HepG2 (cell line): Measurements from ENCODE around the gene GRID1. TPM values are rescaled to one million over a fixed set of nuclear protein-coding genes. Genes with fewer than 3 reads are reported as not detected.

ENCODE experiments used
- ATAC-seq: fragments of 200-7000 bp; cut with Tn5 transposase; 3 replicates; pipeline ENCODE4 v1.9.1; 2020; ENCODE audit warnings: mild to moderate bottlenecking, moderate library complexity
- BruUV-seq: library from RNA; stranded (reverse); fragments of 400-500 nt; replicated peaks from 2 replicates; lab custom pipeline; 2021; lab: Mats Ljungman, UMichigan
- CTCF ChIA-PET: fragments of 300-600 bp; formaldehyde crosslinking; extraction: SDS; loops from one replicate; lab custom pipeline; 2021; ENCODE audit warnings: low total read pairs, inconsistent platforms, low intra/inter-chr PET ratio; lab: Yijun Ruan, JAX
- POLR2A ChIA-PET: fragments of 350-600 bp; sonication (Branson Sonifier 250); formaldehyde crosslinking; loops from one replicate; lab custom pipeline; 2020; ENCODE audit warnings: antibody characterized with exemption, inconsistent platforms; lab: Yijun Ruan, JAX
- DNase-seq: peaks from one replicate; pipeline ENCODE4 v3.0.0-alpha.2; 2015; ENCODE audit warnings: low spot score
- FAIRE-seq: peaks from 3 replicates; lab custom pipeline; 2011; peaks lifted over from hg19 to GRCh38; lab: Jason Lieb, UNC
- H2AFZ ChIP-seq: one replicate; pipeline ENCODE4 v1.6.1; 2011; ENCODE audit warnings: low read length, inconsistent platforms
- H3K27ac ChIP-seq: fragments of 300-600 bp; 3 replicates; pipeline ENCODE4 v1.8.0; 2011; ENCODE audit warnings: mixed run types, mild to moderate bottlenecking, mixed read lengths, low read length, inconsistent platforms; ENCODE audit not compliant: insufficient read depth; ENCODE audit errors: extremely low read length
- H3K27me3 ChIP-seq, 2 experiments: fragments of 200-600 bp in 1 of 2; 2 replicates in 1 of 2; 3 replicates in 1 of 2; pipeline versions ENCODE4 v1.6.0 to v1.8.0; 2011; ENCODE audit warnings: low read length in 2 of 2, mild to moderate bottlenecking in 2 of 2, moderate library complexity in 2 of 2, inconsistent platforms in 1 of 2; ENCODE audit not compliant: insufficient read depth in 2 of 2, control insufficient read depth in 1 of 2
- H3K36me3 ChIP-seq, 2 experiments: fragments of 200-600 bp in 1 of 2; replicated peaks in 1 of 2; 2 replicates in 1 of 2; 3 replicates in 1 of 2; pipeline versions ENCODE4 v1.5.1 to v1.8.0; 2011; ENCODE audit warnings: low read length in 2 of 2, inconsistent platforms in 1 of 2; ENCODE audit not compliant: insufficient read depth in 2 of 2, control insufficient read depth in 1 of 2
- H3K4me1 ChIP-seq: 2 replicates; pipeline ENCODE4 v1.5.1; 2012; ENCODE audit warnings: low read length, inconsistent platforms; ENCODE audit not compliant: insufficient read depth
- H3K4me2 ChIP-seq: 2 replicates; pipeline ENCODE4 v1.6.0; 2011; ENCODE audit warnings: low read depth, low read length, inconsistent platforms
- H3K4me3 ChIP-seq, 3 experiments: fragments of 200-600 bp in 1 of 3; sonication (generic), shearing (Covaris generic) in 1 of 3; replicated peaks in 1 of 3; 2 replicates each; pipeline ENCODE4 v1.5.1; 2011 to 2016; ENCODE audit warnings: low read length in 3 of 3, inconsistent platforms in 2 of 3, low read depth in 2 of 3, mild to moderate bottlenecking in 2 of 3, control low read depth in 1 of 3, mixed read lengths in 1 of 3; ENCODE audit not compliant: insufficient read depth in 1 of 3
- H3K79me2 ChIP-seq: one replicate; pipeline ENCODE4 v1.6.1; 2011; ENCODE audit warnings: low read length, inconsistent platforms; ENCODE audit not compliant: insufficient read depth
- H3K9ac ChIP-seq: 2 replicates; pipeline ENCODE4 v1.6.0; 2011; ENCODE audit warnings: mild to moderate bottlenecking, low read depth, low read length, inconsistent platforms; ENCODE audit not compliant: insufficient read depth
- H3K9me3 ChIP-seq: 2 replicates; pipeline ENCODE4 v1.5.1; 2012; ENCODE audit warnings: mild to moderate bottlenecking, low read length
- H4K20me1 ChIP-seq: 2 replicates; pipeline ENCODE4 v1.6.0; 2011; ENCODE audit warnings: inconsistent platforms, mild to moderate bottlenecking, low read length, moderate library complexity; ENCODE audit not compliant: insufficient read depth
- ATAD3A ChIP-seq: sonication (generic); formaldehyde crosslinking; IDR thresholded peaks from 2 replicates; pipeline ENCODE4 v1.4.0; 2020; ENCODE audit warnings: missing genetic modification reagents
- CAMTA2 ChIP-seq: sonication (generic); formaldehyde crosslinking; IDR thresholded peaks from 2 replicates; pipeline ENCODE4 v1.4.0; 2020; ENCODE audit warnings: mild to moderate bottlenecking, missing genetic modification reagents, borderline replicate concordance
- FOSL2 ChIP-seq: sonication (generic); formaldehyde crosslinking; IDR thresholded peaks from 2 replicates; pipeline ENCODE4 v1.4.0; 2020; ENCODE audit warnings: missing genetic modification reagents
- MATR3 ChIP-seq: sonication (generic); formaldehyde crosslinking; IDR thresholded peaks from 2 replicates; pipeline ENCODE4 v1.4.0; 2020; ENCODE audit warnings: missing genetic modification reagents
- PCBP1 ChIP-seq: fragments of 200-400 bp; formaldehyde crosslinking; IDR thresholded peaks from 2 replicates; pipeline ENCODE4 v1.6.1; 2017; ENCODE audit warnings: mild to moderate bottlenecking, low read depth, low read length, borderline replicate concordance
- POGZ ChIP-seq: sonication (generic); formaldehyde crosslinking; IDR thresholded peaks from 2 replicates; pipeline ENCODE4 v1.4.0; 2020; ENCODE audit warnings: mild to moderate bottlenecking, missing genetic modification reagents
- SOX13 ChIP-seq, 3 experiments: fragments of 450-650 bp in 1 of 3; sonication (generic) in 1 of 3; formaldehyde crosslinking in 1 of 3; IDR thresholded peaks in 2 of 3; conservative IDR thresholded peaks in 1 of 3; 2 replicates each; pipeline versions ENCODE4 v1.5.0 to v1.6.1; 2016 to 2020; ENCODE audit warnings: antibody characterized with exemption in 1 of 3, mild to moderate bottlenecking in 1 of 3, missing compliant biosample characterization in 1 of 3, missing genetic modification reagents in 1 of 3, moderate library complexity in 1 of 3
- U2AF2 ChIP-seq: fragments of 200-400 bp; formaldehyde crosslinking; IDR thresholded peaks from 2 replicates; pipeline ENCODE4 v1.6.1; 2017; ENCODE audit warnings: low read depth, mild to moderate bottlenecking, low read length
- ZNF34 ChIP-seq: sonication (generic); formaldehyde crosslinking; IDR thresholded peaks from 2 replicates; pipeline ENCODE4 v1.4.0; 2020; ENCODE audit warnings: mild to moderate bottlenecking, missing genetic modification reagents, borderline replicate concordance
- ZNF564 ChIP-seq: sonication (generic); formaldehyde crosslinking; IDR thresholded peaks from 2 replicates; pipeline ENCODE4 v1.8.1; 2023; ENCODE audit warnings: mild to moderate bottlenecking, missing genetic modification reagents
- ZNF569 ChIP-seq: sonication (generic); formaldehyde crosslinking; IDR thresholded peaks from 2 replicates; pipeline ENCODE4 v1.5.0; 2020; ENCODE audit warnings: mild to moderate bottlenecking, missing genetic modification reagents, moderate library complexity, borderline replicate concordance
- ZNF775 ChIP-seq: sonication (generic); formaldehyde crosslinking; IDR thresholded peaks from 2 replicates; pipeline ENCODE4 v1.4.0; 2020; ENCODE audit warnings: missing genetic modification reagents, mild to moderate bottlenecking, moderate library complexity, borderline replicate concordance
- ZNF776 ChIP-seq: sonication (generic); formaldehyde crosslinking; IDR thresholded peaks from 2 replicates; pipeline ENCODE4 v1.4.0; 2020; ENCODE audit warnings: mild to moderate bottlenecking, missing genetic modification reagents
- WGBS: methylation state at CpG from one replicate; pipeline ENCODE4 v1.1.6; 2017; ENCODE audit warnings: low lambda C conversion rate; 5-methylcytosine and 5-hydroxymethylcytosine counted together
- in situ Hi-C: cut with HindIII; loops from 2 replicates; pipeline ENCODE4 v1.10.0; 2017; ENCODE audit warnings: low pct_unique_long_range_greater_than_20kb; ENCODE audit not compliant: extremely low pct_ligation_motif_present
- intact Hi-C: fragments of 100-400 bp; cut with micrococcal nuclease; formaldehyde crosslinking; loops from one replicate; pipeline ENCODE4 v1.10.0; 2022; ENCODE audit not compliant: unreplicated experiment
- polyA plus RNA-seq, 8 experiments: library from polyadenylated mRNA; depleted of rRNA in 3 of 8; stranded (reverse) in 7 of 8; unstranded in 1 of 8; fragments of >200 nt; fragmentation: Illumina TruSeq in 4 of 8; extraction: Trizol in 4 of 8; gene quantifications; 2 replicates each; pipeline versions ENCODE4 v1.2.1 to v1.2.3, GENCODE V29; 2011 to 2016; ENCODE audit warnings: low read depth in 4 of 8, missing spikeins in 1 of 8, mixed read lengths in 1 of 8; ENCODE audit not compliant: insufficient read depth in 1 of 8
- total RNA-seq, 5 experiments: library from RNA; depleted of rRNA; stranded (reverse); fragments of >200 nt; fragmentation: Illumina TruSeq; extraction: Trizol; gene quantifications; 2 replicates each; pipeline ENCODE4 v1.2.3, GENCODE V29; 2016; ENCODE audit warnings: low read depth in 1 of 5
- TF ChIP-seq, protein P1 (sequence below): sonication (generic); formaldehyde crosslinking; IDR thresholded peaks from 2 replicates; pipeline ENCODE4 v1.4.0; 2020; ENCODE audit warnings: missing genetic modification reagents

Gene GRID1
- total and polyA plus RNA-seq, 2 of the 13 experiments (the other 11 are each of a cell fraction or from before 2014, with no cell fraction given) = 0.05 TPM; not detected in 1

- ChIA-PET CTCF (no interaction called here), POLR2A (no interaction called here)
- no TSS peak for BruUV-seq
- no peaks in the 10 kb centered on the region for H4K20me1 ChIP-seq
- no peak overlapping the region for H3K9ac ChIP-seq
- no peak overlapping the region for H2AFZ ChIP-seq
- no peaks in the 10 kb centered on the region for H3K9me3 ChIP-seq
- DNase-seq (no peak), FAIRE-seq (no peak), ATAC-seq (no peak)
- H3K27ac ChIP-seq = no peak overlapping the region
- H3K27me3 ChIP-seq = no peaks in the 10 kb centered on the region; a peak in 1 of 5 replicates
- no peak overlapping the region for H3K4me3 ChIP-seq
- intact Hi-C loops (no loop called here), in situ Hi-C loops (no loop called here)
- H3K36me3 ChIP-seq = no peaks in the 10 kb centered on the region
- no peaks in the 10 kb centered on the region for H3K79me2 ChIP-seq
- no peak overlapping the region for H3K4me2 ChIP-seq
- H3K4me1 ChIP-seq = no peaks in the 10 kb centered on the region
- TF ChIP-seq MATR3 (CRISPR knock-in tag) (no peak), PCBP1 (no peak), ZNF34 (no peak), ZNF569 (CRISPR knock-in tag) (no peak), ZNF776 (CRISPR knock-in tag) (no peak), SOX13 (IDR thresholded peaks at IDR 0.05) (no peak), SOX13 (CRISPR knock-in tag; conservative IDR thresholded peaks at IDR 0.05 in 1 of 2, IDR thresholded peaks at IDR 0.05 in 1 of 2) (no peak), U2AF2 (no peak), CAMTA2 (CRISPR knock-in tag) (no peak), ZNF564 (CRISPR knock-in tag) (no peak), ATAD3A (CRISPR knock-in tag) (no peak), FOSL2 (CRISPR knock-in tag) (no peak), ZNF775 (CRISPR knock-in tag) (no peak), POGZ (CRISPR knock-in tag) (no peak)
- TF ChIP-seq, protein P1, sequence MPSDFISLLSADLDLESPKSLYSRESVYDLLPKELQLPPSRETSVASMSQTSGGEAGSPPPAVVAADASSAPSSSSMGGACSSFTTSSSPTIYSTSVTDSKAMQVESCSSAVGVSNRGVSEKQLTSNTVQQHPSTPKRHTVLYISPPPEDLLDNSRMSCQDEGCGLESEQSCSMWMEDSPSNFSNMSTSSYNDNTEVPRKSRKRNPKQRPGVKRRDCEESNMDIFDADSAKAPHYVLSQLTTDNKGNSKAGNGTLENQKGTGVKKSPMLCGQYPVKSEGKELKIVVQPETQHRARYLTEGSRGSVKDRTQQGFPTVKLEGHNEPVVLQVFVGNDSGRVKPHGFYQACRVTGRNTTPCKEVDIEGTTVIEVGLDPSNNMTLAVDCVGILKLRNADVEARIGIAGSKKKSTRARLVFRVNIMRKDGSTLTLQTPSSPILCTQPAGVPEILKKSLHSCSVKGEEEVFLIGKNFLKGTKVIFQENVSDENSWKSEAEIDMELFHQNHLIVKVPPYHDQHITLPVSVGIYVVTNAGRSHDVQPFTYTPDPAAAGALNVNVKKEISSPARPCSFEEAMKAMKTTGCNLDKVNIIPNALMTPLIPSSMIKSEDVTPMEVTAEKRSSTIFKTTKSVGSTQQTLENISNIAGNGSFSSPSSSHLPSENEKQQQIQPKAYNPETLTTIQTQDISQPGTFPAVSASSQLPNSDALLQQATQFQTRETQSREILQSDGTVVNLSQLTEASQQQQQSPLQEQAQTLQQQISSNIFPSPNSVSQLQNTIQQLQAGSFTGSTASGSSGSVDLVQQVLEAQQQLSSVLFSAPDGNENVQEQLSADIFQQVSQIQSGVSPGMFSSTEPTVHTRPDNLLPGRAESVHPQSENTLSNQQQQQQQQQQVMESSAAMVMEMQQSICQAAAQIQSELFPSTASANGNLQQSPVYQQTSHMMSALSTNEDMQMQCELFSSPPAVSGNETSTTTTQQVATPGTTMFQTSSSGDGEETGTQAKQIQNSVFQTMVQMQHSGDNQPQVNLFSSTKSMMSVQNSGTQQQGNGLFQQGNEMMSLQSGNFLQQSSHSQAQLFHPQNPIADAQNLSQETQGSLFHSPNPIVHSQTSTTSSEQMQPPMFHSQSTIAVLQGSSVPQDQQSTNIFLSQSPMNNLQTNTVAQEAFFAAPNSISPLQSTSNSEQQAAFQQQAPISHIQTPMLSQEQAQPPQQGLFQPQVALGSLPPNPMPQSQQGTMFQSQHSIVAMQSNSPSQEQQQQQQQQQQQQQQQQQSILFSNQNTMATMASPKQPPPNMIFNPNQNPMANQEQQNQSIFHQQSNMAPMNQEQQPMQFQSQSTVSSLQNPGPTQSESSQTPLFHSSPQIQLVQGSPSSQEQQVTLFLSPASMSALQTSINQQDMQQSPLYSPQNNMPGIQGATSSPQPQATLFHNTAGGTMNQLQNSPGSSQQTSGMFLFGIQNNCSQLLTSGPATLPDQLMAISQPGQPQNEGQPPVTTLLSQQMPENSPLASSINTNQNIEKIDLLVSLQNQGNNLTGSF (CRISPR knock-in tag) = no peak
- TF ChIP-seq, all 625 proteins: peak for 0
- WGBS = 0% methylated on average over 1 of the region's 5 CpGs
Measured at GRCh38 chr10:86151613-86152012, 215.0 kb downstream of the GRID1 start.
